ENCODE results near the gene NBEAL2.

Gene NBEAL2

GRCh38 chr3:46946416-46946815 is 33.0 kb upstream of the NBEAL2 start:
- no peak for DNase-seq (ENCODE audit: low spot score)

- DNase-seq (ENCODE audit: low spot score), result no peak
These were observed 32.5 kb upstream of the NBEAL2 start for GRCh38 chr3:46946856-46947545.

- no peak for DNase-seq (ENCODE audit: low spot score)
These were observed 31.9 kb upstream of the NBEAL2 start for GRCh38 chr3:46947546-46947901.

- DNase-seq (ENCODE audit: low spot score), result no peak
These were observed 31.3 kb upstream of the NBEAL2 start for GRCh38 chr3:46947981-46948791.

- DNase-seq (ENCODE audit: low spot score), result peak; percentile 69
These were observed 30.4 kb upstream of the NBEAL2 start for GRCh38 chr3:46948830-46949671.

- DNase-seq (ENCODE audit: low spot score), result no peak
These were observed 29.3 kb upstream of the NBEAL2 start for GRCh38 chr3:46950177-46950576.

- no peak for DNase-seq (ENCODE audit: low spot score)
These were observed 28.7 kb upstream of the NBEAL2 start for GRCh38 chr3:46950650-46951241.

- no peak for DNase-seq (ENCODE audit: low spot score)
These were observed 26.7 kb upstream of the NBEAL2 start for GRCh38 chr3:46952813-46953212.

GRCh38 chr3:46953234-46954010 is 26.0 kb upstream of the NBEAL2 start:
- no peak for DNase-seq (ENCODE audit: low spot score)

- DNase-seq (ENCODE audit: low spot score), result no peak
These were observed 25.3 kb upstream of the NBEAL2 start for GRCh38 chr3:46954178-46954577.

GRCh38 chr3:46955157-46955556 is 24.3 kb upstream of the NBEAL2 start:
- no peak for DNase-seq (ENCODE audit: low spot score)

GRCh38 chr3:46955801-46956259 is 23.6 kb upstream of the NBEAL2 start:
- DNase-seq (ENCODE audit: low spot score), result no peak

GRCh38 chr3:46957092-46957820 is 22.2 kb upstream of the NBEAL2 start:
- DNase-seq (ENCODE audit: low spot score), result no peak

- DNase-seq (ENCODE audit: low spot score), result no peak
These were observed 20.9 kb upstream of the NBEAL2 start for GRCh38 chr3:46958467-46959160.

GRCh38 chr3:46959161-46959511 is 20.3 kb upstream of the NBEAL2 start:
- no peak for DNase-seq (ENCODE audit: low spot score)

- peak; percentile 81 for DNase-seq (ENCODE audit: low spot score)
These were observed 19.3 kb upstream of the NBEAL2 start for GRCh38 chr3:46960081-46960701.

- DNase-seq (ENCODE audit: low spot score), result no peak
These were observed 18.6 kb upstream of the NBEAL2 start for GRCh38 chr3:46960835-46961234.

- DNase-seq (ENCODE audit: low spot score), result no peak
These were observed 17.0 kb upstream of the NBEAL2 start for GRCh38 chr3:46962427-46962826.

- no peak for DNase-seq (ENCODE audit: low spot score)
These were observed 16.5 kb upstream of the NBEAL2 start for GRCh38 chr3:46962990-46963389.
